ENCODE measurements around the gene CRYL1. TPM values are rescaled to one million over a fixed set of nuclear protein-coding genes. Genes with fewer than 3 reads are reported as not detected.

CRYL1 gene
- total RNA-seq, 1 experiment from 2014 or later = 0.20 TPM

GRCh38 chr13:20491926-20492435 is 33.7 kb downstream of the CRYL1 start:
- DNase-seq = no peak
- Histone ChIP-seq H3K4me1 (peaks cover 10% of the 10 kb centered on the region), H3K9me3 (replicated peaks) (no peaks in the 10 kb centered on the region; the same call in 1 of the 2 replicates), H3K27ac (no peak overlapping the region), H3K36me3 (no peaks in the 10 kb centered on the region), H3K4me3 (no peak overlapping the region), H3K27me3 (no peaks in the 10 kb centered on the region)

- H3K36me3 ChIP-seq = no peaks in the 10 kb centered on the region
- peak; percentile 45 to 68 for DNase-seq
- H3K27ac ChIP-seq = no peak overlapping the region
- H3K9me3 ChIP-seq (replicated peaks) = no peaks in the 10 kb centered on the region; the same call in 1 of the 2 replicates
- H3K27me3 ChIP-seq = no peaks in the 10 kb centered on the region
- H3K4me3 ChIP-seq = no peak overlapping the region
- H3K4me1 ChIP-seq = no peaks in the 10 kb centered on the region
Measured at GRCh38 chr13:20489185-20489820, 36.4 kb downstream of the CRYL1 start.

- no peak overlapping the region for H3K4me3 ChIP-seq
- DNase-seq = no peak
- no peaks in the 10 kb centered on the region; the same call in 1 of the 2 replicates for H3K9me3 ChIP-seq (replicated peaks)
- H3K27ac ChIP-seq = no peak overlapping the region
- no peaks in the 10 kb centered on the region for H3K27me3 ChIP-seq
- H3K4me1 ChIP-seq = no peaks in the 10 kb centered on the region
- no peaks in the 10 kb centered on the region for H3K36me3 ChIP-seq
Measured at GRCh38 chr13:20487927-20488326, 37.7 kb downstream of the CRYL1 start.

GRCh38 chr13:20482787-20483186 is 42.9 kb downstream of the CRYL1 start:
- Histone ChIP-seq H3K27ac (no peak overlapping the region), H3K4me3 (no peak overlapping the region), H3K9me3 (replicated peaks) (no peaks in the 10 kb centered on the region), H3K4me1 (no peaks in the 10 kb centered on the region), H3K36me3 (no peaks in the 10 kb centered on the region), H3K27me3 (0 out of 2 replicates have a peak, but pooled peaks cover 3% of the 10 kb centered on the region)
- no peak for DNase-seq

GRCh38 chr13:20482275-20482761 is 43.3 kb downstream of the CRYL1 start:
- Histone ChIP-seq H3K9me3 (replicated peaks) (no peaks in the 10 kb centered on the region), H3K4me1 (no peaks in the 10 kb centered on the region), H3K27ac (no peak overlapping the region), H3K27me3 (0 out of 2 replicates have a peak, but pooled peaks cover 3% of the 10 kb centered on the region), H3K36me3 (no peaks in the 10 kb centered on the region), H3K4me3 (no peak overlapping the region)
- no peak for DNase-seq

- Histone ChIP-seq H3K27me3 (peaks cover 6% of the 10 kb centered on the region), H3K9me3 (replicated peaks) (no peaks in the 10 kb centered on the region), H3K4me3 (no peak overlapping the region), H3K4me1 (no peaks in the 10 kb centered on the region), H3K36me3 (no peaks in the 10 kb centered on the region), H3K27ac (no peak overlapping the region)
- DNase-seq = no peak
Measured at GRCh38 chr13:20477394-20477793, 48.3 kb downstream of the CRYL1 start.

- Histone ChIP-seq H3K9me3 (replicated peaks) (no peaks in the 10 kb centered on the region), H3K4me3 (no peak overlapping the region), H3K4me1 (no peaks in the 10 kb centered on the region), H3K27ac (no peak overlapping the region), H3K36me3 (no peaks in the 10 kb centered on the region), H3K27me3 (peaks cover 6% of the 10 kb centered on the region)
- no peak for DNase-seq
Measured at GRCh38 chr13:20475927-20476691, 49.5 kb downstream of the CRYL1 start.

GRCh38 chr13:20474515-20474914 is 51.1 kb downstream of the CRYL1 start:
- DNase-seq = no peak
- peaks cover 3% of the 10 kb centered on the region for H3K27me3 ChIP-seq
- no peaks in the 10 kb centered on the region for H3K9me3 ChIP-seq (replicated peaks)
- no peak overlapping the region for H3K4me3 ChIP-seq
- no peaks in the 10 kb centered on the region for H3K36me3 ChIP-seq
- no peak overlapping the region for H3K27ac ChIP-seq
- H3K4me1 ChIP-seq = no peaks in the 10 kb centered on the region

- no peak overlapping the region for H3K4me3 ChIP-seq
Measured at GRCh38 chr13:20473888-20474287, 51.8 kb downstream of the CRYL1 start.

GRCh38 chr13:20473139-20473538 is 52.5 kb downstream of the CRYL1 start:
- Histone ChIP-seq H3K27me3 (peaks cover 3% of the 10 kb centered on the region), H3K4me3 (no peak overlapping the region), H3K9me3 (replicated peaks) (no peaks in the 10 kb centered on the region), H3K36me3 (no peaks in the 10 kb centered on the region), H3K27ac (no peak overlapping the region), H3K4me1 (no peaks in the 10 kb centered on the region)
- no peak for DNase-seq

More at GRCh38 chr13:20473888-20474287, 51.8 kb downstream of the CRYL1 start:
- DNase-seq = no peak
- H3K4me1 ChIP-seq = no peaks in the 10 kb centered on the region
- no peak overlapping the region for H3K27ac ChIP-seq
- H3K9me3 ChIP-seq (replicated peaks) = no peaks in the 10 kb centered on the region
- H3K36me3 ChIP-seq = no peaks in the 10 kb centered on the region
- H3K27me3 ChIP-seq = peaks cover 3% of the 10 kb centered on the region

GRCh38 chr13:20472531-20472930 is 53.1 kb downstream of the CRYL1 start:
- Histone ChIP-seq H3K4me3 (no peak overlapping the region), H3K27me3 (peaks cover 3% of the 10 kb centered on the region), H3K36me3 (no peaks in the 10 kb centered on the region), H3K4me1 (no peaks in the 10 kb centered on the region), H3K9me3 (replicated peaks) (no peaks in the 10 kb centered on the region), H3K27ac (no peak overlapping the region)
- no peak for DNase-seq

- Histone ChIP-seq H3K27me3 (peaks cover 3% of the 10 kb centered on the region; the same call in 1 of the 2 replicates), H3K9me3 (replicated peaks) (no peaks in the 10 kb centered on the region), H3K36me3 (no peaks in the 10 kb centered on the region), H3K4me1 (no peaks in the 10 kb centered on the region), H3K4me3 (no peak overlapping the region), H3K27ac (no peak overlapping the region)
- no peak for DNase-seq
Measured at GRCh38 chr13:20470136-20470535, 55.5 kb downstream of the CRYL1 start.

- no peak for DNase-seq
- Histone ChIP-seq H3K27me3 (0 out of 2 replicates have a peak, but pooled peaks cover 5% of the 10 kb centered on the region), H3K27ac (no peak overlapping the region), H3K4me3 (no peak overlapping the region), H3K9me3 (replicated peaks) (no peaks in the 10 kb centered on the region), H3K36me3 (no peaks in the 10 kb centered on the region), H3K4me1 (no peaks in the 10 kb centered on the region)
Measured at GRCh38 chr13:20466371-20466770, 59.3 kb downstream of the CRYL1 start.

GRCh38 chr13:20465218-20465879 is 60.3 kb downstream of the CRYL1 start:
- Histone ChIP-seq H3K4me1 (0 out of 2 replicates have a peak, but pooled peaks cover 2% of the 10 kb centered on the region), H3K9me3 (replicated peaks) (no peaks in the 10 kb centered on the region), H3K36me3 (no peaks in the 10 kb centered on the region), H3K27me3 (0 out of 2 replicates have a peak, but pooled peaks cover 5% of the 10 kb centered on the region), H3K4me3 (no peak overlapping the region), H3K27ac (no peak overlapping the region)
- no peak for DNase-seq

Data from SJCRH30 (cell line).